ENCODE results near the gene CLVS2.

Gene CLVS2

DNA sequence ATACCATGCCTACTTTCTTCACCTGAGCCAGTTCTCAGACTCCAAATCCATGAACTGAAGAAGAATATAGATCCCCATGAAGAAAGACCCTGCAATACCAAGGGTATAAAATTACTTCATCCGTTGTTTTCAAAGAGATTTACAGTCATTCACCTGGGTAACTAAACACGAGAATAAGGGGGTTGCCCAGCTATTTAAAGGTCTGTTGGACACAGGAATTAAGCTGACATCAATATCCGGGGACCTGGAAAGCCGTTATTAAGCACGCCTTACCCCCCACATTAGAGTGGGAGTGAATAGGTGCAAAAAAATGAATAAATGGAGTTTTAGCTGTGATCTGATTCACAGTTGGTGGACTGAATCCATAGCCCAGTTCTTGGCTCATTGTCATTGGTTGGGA, 28.9 kb downstream of the CLVS2 start:
- no peak for DNase-seq (ENCODE audit: low read depth)

DNA sequence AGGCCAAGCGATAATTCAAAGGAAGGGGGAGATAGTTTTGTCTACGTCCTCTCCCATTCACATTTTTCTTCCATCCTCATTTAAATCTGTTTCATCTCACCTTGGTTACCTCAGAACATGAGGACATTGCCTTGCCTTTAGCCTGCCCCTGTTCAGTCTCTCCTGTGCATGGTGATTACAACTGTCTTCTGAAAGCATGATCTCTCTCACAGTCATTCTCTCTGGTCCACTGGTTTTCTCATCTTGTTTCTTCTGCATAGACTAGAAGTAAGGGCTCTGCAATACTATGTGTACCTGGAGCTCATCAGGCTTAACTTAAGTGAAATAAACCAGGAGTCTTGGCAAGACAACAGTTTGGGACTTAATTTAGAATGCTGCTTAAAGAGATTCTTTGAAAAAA, 31.4 kb downstream of the CLVS2 start:
- DNase-seq (ENCODE audit: low read depth), result no peak

DNA sequence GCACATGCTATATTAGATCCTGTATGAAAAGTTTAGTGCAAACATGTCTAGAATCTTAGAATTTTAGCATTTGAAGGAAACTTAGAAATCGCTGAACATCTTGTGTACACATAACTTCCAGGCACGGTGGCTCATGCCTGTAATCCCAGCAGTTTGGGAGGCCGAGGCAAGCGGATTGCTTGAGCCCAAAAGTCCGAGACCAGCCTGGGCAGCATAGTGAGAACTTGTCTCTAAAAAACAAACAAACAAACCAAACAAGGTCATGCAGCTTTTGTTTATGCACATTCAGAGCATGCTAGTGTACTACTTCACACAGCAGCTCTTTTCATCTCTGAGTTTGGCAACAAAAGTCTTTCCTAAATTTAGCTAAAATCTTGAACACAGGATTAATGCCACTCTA, 32.2 kb downstream of the CLVS2 start:
- DNase-seq (ENCODE audit: low read depth), result no peak

DNA sequence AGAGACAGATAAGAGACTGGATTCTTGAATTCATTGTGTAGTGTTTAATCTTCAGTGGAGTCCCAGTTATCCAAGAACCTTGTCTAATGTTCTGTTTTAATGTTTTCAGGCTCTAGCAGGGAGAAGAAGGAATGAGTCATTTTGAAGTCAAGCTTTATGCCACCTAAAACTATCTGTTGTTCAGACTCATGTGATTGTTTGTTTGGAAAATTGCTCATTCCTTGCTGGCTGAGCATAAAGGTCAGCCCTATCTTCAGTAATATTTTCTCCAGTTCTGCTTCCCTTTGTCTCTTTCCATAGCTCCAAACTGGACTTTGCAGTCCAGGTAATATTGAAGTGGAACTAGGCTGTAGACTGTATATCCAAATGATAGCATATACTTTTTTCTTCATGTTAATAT, 34.2 kb downstream of the CLVS2 start:
- DNase-seq (ENCODE audit: low read depth), result no peak

DNA sequence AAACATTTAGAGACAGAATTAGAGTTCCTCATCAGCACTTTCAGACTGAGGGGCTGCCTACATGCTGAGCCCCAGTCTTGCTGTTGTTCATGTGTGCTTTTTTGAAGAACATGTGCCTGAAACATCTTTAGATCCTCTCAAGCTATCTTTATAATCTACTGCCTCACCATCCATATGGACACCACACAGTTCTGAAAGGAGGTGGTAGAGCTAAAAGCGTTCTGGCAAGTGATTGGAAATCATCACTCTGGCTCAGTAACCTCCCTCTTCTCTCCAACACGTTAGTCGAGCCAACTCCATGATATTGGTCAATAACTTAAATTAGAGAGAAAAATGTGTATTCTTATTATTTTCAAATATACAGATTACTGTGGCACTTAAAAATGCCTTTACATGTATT, 40.6 kb downstream of the CLVS2 start:
- no peak for DNase-seq (ENCODE audit: low read depth)

DNA sequence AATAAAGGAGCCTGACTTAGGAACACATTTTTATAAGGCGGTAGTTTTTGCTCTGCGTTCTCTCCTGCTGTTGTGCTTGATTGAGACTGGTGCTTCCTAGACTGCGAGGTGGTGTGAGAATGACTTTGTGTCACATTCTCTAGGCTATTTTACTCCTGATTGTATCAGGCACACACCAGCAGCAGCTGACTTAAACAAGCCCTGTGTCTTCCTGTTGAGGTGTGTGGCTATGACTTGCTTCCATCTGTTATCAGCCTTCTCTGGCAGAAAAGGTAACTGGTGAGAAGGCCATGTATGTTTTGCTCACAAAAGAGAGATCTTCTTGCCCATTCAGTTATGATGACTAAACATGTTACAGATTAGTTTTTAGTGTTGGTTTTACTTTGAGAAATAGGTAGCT, 43.4 kb downstream of the CLVS2 start:
- no peak for DNase-seq (ENCODE audit: low read depth)

DNA sequence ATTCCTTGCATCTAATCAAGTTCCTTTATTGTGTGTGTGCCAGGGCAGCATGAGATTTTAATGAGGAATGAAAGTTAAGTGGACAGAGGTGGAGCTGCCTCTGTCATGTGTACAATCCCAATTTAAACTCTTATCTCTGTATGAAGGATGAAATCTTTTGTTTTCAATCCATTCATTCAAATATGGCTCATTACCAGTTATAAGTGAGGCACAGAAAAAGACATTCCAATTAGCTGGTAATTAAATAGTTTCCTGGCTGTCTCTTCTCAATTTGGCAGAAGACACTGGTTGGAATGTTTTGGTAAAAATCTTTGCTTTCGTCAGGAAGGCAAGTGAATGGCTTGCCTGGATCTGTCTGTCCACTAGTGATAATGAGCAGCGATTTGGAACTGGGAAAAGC, 46.4 kb downstream of the CLVS2 start:
- DNase-seq (ENCODE audit: low read depth), result no peak

DNA sequence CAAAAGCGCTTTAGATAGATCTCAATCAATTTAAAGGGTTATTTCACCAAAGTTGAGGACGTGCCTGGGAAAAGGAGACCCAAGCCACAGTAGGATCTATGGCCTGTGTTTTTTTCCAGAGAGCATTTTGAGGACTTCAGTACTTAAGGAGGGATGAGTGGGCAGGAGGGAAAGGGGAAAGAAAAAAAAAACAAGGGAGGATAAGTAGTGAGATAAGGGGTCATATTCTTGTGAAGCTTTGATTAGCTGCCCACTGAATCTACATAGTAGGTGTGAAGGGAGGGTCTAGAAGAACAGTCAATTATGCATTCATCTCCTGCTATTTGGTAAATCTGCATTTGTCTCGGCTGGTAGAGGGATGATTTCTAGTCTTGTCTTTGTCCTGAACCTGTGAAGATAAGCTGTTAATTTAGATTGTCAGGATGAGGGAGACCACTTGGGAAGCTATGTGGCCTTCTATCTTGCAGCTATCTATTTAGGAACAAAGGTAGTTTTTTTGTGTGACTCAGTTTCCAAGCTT, 48.4 kb downstream of the CLVS2 start:
- DNase-seq (ENCODE audit: low read depth), result no peak

DNA sequence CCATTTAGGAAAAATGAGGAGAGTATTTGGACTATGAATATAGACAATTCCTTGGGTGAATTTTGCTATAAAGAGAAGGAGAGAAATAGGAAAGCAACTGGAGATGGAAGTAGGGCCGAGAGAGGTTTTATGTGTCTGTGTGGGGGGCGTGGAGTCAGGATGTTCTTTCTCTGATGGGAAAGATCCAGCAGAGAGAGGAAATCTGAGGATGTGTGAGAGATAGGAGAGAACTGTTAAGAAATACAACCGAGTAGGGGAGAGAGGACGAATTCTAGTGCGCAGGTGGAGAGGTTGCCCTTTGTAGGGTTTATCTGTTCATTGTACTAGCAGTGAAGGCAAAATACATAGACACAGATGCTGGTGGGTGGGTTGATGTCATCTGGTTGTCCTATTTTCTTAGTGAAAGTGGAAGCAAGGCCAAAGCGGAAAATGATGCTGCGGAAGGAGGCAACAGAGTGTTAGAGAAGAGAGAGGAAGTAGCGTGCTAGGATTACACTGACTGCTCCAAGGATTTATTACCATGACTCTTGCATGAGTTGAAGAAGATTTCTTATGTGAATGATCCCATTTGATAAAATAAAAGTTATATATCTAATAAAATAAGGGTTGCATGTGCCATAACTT, 57.7 kb downstream of the CLVS2 start:
- DNase-seq (ENCODE audit: low read depth), result no peak

DNA sequence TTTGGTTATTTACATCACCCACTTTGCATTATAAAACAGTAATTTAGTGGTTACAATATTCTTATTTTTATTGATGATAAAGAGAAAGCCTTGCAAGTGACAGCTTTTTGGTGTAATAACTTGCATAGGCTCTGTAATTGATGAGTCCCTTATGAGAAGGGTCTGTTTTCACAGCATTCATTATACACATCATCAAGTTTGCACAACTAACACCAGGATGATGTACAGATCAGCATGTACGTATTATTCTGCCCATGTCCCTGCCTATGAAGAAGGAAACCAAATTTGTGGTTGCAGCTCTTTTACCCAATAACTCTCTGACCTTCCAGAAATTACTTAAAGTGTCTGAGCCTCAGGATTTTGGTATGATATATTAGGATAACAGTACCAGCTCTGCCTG, 59.2 kb downstream of the CLVS2 start:
- no peak for DNase-seq (ENCODE audit: low read depth)

DNA sequence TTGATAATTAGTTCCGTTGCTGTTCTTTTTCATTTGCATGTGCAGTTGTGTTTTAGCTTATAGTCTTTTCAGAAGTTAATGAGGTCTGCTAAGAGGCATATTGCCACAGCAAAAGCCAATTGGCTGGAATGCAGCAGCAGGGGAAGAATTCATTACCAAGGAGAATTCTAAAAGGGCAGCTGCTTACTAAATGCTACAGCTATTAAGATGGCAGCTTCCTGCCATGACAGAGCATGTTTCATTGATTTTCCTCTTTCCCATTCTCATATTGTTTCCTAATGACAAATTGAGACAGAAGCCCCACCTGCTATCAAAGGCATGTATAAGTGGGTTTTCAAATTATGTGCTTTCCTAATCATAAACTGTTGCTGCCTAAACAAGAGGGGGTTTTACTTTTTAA, 66.6 kb downstream of the CLVS2 start:
- no peak for DNase-seq (ENCODE audit: low read depth)

DNA sequence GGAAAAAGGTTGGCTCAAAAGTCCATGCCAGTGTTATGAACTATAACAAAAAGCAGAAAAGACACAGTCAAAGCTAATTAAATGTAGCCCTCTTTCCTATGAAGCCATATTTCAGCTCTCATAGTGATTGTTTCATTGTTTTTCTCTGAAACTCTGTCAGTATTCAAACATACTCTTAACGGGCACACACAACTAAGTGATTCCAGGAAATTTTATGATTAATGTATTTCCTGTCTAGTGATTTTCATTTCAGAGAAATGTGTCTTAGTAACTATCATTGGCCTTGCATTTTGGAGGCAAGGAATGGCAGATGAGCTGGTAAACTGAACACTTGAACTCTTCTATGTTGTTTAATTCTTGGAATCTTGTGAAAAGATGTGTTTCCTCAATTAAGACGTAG, 68.0 kb downstream of the CLVS2 start:
- DNase-seq (ENCODE audit: low read depth), result no peak

DNA sequence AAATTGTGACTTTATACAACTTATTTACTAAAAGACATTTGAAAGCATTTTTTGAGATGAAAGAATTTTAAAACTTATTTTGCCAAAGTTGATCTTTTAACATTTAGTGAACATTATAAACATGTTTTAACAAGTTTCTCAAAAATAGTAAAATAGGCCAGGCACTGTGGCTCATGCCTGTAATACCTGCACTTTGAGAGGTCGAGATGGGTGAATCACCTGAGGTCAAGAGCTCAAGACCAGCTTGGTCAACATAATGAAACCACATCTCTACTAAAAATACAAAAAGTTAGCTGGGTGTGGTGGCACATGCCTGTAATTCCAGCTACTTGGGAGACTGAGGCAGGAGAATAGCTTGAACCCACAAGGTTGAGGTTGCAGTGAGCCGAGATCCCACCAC, 78.6 kb downstream of the CLVS2 start:
- DNase-seq (ENCODE audit: low read depth), result no peak

DNA sequence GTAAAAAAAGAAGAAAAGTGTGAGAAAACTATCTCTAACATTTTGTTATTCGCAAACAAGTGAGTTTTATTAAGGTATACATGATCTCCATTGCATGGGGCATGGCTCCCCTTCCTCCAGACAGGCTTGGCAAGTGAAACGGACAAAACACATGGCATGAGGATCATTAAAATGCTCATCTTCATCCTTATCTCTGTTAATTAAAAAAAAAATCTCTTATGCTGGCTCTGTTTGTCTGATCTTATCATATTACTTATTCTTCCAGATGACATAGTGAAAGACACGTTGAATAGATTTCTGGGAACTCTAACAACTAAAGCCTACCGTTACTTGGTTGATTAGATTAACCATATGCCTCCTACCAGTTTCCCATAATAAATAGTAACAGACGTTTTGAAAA, 89.4 kb downstream of the CLVS2 start:
- no peak for DNase-seq (ENCODE audit: low read depth)

DNA sequence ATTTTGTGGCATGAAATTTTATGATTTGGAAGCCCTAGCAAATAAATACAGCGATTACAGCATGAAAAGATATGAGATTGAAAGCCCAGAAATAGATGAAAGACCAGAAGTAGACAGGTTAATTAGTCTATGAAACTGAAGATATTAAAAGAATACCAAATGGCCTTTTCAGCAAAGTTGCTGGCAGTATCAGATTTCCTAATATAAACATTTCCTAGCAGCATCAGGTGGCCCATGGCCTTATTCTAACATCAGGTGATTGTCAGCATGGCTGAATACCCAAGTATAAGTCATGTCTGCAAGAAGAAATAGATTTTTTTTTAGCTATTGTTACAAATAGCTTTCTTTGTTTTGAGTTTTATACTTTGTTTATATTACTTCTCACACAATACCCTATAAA, 93.2 kb downstream of the CLVS2 start:
- DNase-seq (ENCODE audit: low read depth), result no peak

DNA sequence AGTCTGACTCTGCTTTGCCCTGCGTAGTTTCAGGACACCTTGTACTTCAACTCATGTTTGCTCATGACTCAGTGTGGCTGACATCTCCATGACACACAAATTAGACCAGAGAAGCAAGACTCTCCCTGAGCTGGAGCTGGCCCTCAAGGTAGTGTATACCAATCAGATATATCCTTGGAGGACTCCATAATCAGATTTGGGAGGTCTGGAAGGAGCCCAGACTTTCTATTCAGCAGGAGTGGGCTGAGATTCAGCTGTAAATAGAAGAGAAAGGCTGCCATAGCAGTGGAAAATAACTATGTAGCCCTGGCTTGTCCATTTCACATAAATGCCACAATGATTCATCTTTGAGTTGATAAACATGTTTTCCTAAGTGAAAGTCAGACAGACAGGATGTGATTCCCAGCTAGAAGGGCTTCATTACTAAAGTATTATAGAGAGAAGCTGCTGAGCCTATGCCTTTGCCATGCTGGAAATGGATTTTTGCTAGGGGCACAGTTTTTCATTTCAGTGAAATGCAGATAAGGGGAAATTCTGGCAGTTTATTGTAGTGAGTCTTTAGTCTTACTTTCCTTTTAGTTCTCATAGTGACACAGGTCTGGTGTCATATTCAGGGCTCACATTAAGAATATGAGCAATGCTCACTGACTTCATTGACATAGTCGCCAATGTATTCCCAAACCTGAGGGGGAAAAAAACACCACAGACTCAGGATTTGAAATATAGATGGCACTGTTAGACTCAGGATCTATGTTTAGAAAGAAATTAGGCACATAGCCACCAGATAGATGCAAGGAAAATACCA, 95.3 kb downstream of the CLVS2 start:
- DNase-seq (ENCODE audit: low read depth), result no peak

DNA sequence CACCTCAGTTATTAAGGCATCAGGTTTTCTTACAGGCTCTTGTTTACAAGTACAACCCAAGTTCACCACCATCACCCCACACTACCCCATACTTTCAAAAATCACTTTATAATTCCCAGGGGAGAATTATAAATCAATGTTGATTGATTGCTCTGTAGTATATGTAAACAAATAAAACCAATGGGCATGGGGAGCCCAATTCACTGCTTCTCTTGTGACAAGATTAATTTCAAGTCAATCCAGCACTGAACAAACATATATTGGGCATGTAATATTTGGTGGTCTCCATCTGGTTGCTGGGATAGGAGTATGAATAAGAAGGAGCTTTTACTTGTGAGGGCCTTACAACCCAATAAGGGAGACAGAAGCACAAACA, 95.8 kb downstream of the CLVS2 start:
- DNase-seq (ENCODE audit: low read depth), result no peak

DNA sequence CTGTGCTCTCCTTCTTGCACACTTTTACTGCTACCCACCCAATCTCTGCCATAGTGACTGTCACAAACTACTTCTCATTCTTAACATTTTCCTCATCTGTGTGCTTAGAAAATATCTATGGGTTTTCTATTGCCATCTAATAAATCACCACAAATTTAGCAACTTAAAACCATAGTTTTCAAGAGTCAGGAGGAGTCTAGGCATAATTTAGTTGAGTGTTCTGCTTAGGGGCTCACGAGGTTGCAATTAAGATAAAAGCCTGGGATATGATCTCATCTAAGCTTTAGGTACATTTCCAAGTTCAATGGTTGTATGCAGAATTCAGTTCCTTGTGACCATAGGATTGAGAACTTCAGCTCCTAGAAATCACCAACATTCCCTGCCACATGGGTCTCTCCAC, 98.8 kb downstream of the CLVS2 start:
- DNase-seq (ENCODE audit: low read depth), result no peak

DNA sequence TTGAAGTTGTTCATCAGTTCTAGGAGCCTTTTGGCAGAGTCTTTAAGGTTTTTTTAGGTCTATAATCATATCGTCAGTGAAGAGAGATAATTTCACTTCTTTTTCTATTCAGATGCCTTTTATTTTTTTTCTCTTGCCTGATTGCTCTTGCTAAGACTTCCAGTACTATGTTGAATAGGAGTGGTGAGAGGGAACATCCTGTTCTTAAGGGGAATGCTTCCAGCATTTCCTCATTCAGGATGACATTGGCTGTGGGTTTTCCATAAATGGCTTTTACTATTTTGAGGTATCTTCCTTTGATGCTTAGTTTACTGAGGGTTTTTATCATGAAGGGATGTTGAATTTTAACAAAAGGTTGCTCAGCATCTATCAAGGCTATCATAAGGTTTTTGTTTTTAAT, 109.5 kb downstream of the CLVS2 start:
- DNase-seq (ENCODE audit: low read depth), result no peak

DNA sequence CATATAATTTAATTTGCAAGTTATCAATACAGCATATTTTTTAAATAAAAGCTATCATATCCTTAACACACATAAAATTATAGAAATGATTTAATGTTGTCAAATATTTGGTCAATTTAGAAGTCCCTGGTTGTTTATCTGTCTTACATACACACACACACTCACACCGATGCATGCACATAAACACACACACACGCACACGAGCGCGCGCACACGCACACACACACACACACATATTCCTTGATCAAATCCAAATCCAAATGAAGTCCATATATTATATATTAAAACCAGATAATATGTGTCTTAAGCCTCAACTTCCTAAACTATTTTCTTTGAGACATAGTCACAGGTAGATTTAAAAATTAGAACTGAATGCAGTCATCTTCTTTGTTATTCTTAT, 120.3 kb downstream of the CLVS2 start:
- DNase-seq (ENCODE audit: low read depth), result no peak

DNA sequence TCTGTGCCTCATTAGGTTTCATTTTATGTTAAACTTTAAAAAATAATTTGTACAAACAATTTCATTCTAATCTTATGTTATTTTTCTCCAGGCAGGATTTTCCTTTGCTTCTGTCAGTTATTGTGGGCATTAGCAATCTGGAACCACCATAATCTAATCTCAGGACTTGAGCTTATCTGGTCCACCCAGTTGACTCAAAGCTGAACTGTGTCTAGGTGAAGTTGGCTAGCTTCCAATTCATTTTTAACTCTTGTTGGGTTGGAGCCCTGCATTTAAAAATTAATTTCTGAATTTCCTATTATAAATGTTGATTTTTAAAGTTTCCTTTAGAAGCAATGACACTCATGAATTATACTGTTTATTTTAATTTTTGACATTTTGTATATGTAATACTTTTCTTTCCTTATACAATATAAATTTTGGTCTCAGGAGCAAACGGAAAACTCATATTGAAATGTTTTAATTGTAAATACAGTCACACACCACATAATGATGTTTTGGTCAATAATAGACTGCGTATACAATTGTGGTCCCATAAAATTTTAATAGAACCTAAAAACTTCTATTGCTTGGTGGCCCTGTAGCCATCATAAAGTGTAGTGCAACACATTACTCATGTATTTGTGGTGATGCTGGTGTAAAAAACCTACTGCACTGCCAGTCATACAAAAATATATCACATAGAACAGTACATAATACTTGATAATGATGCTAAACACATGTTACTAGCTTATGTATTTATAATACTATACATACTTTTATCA, 121.3 kb downstream of the CLVS2 start:
- no peak for DNase-seq (ENCODE audit: low read depth)

DNA sequence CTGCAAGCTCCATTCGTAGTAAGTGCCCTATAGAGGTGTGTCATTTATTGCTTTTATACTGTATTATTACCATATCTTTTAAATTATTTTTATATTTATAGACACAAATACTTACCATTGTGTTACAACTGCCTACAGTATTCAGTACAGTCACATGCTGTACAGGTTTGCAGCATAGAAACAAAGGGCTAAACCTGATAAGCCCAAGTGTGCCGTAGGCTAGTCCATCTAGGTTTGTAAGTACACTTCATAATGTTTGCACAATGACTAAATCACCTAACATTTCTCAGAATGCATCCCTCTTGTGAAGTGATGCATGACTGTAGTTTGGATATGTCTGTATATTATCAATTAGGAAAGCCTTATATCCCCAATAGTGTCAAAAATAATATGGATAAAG, 122.8 kb downstream of the CLVS2 start:
- DNase-seq (ENCODE audit: low read depth), result no peak

All from CMK (cell line).